Calu3 (cell line): ENCODE results near the gene CRK. TPM values are rescaled to one million over a fixed set of nuclear protein-coding genes. Genes with fewer than 3 reads are reported as not detected.

Experiments
- BruUV-seq: library from RNA; stranded (reverse); fragments of 400-500 nt; replicated peaks from 2 replicates; lab custom pipeline; 2021; lab: Mats Ljungman, UMichigan
- CTCF ChIA-PET: fragments of 300-600 bp; sonication (Branson Sonifier 250); formaldehyde crosslinking; loops from one replicate; lab custom pipeline; 2022; ENCODE audit warnings: antibody characterized with exemption; lab: Charles Lee
- DNase-seq: peaks from one replicate; pipeline ENCODE4 v3.0.0; 2022
- H3K27ac Mint-ChIP-seq: one replicate; pipeline ENCODE4 v1.8.0; 2022; ENCODE audit warnings: mixed read lengths; ENCODE audit not compliant: unreplicated experiment
- H3K27me3 Mint-ChIP-seq: one replicate; pipeline ENCODE4 v1.8.0; 2022; ENCODE audit warnings: mixed read lengths; ENCODE audit not compliant: unreplicated experiment
- H3K36me3 Mint-ChIP-seq: one replicate; pipeline ENCODE4 v1.8.0; 2022; ENCODE audit warnings: mild to moderate bottlenecking, moderate library complexity, mixed read lengths; ENCODE audit not compliant: insufficient read depth, unreplicated experiment
- H3K4me1 Mint-ChIP-seq: one replicate; pipeline ENCODE4 v1.8.0; 2022; ENCODE audit warnings: mild to moderate bottlenecking, low read depth, mixed read lengths; ENCODE audit not compliant: unreplicated experiment
- H3K4me3 Mint-ChIP-seq: one replicate; pipeline ENCODE4 v1.8.0; 2022; ENCODE audit warnings: mild to moderate bottlenecking, low read depth, moderate library complexity, mixed read lengths; ENCODE audit not compliant: unreplicated experiment
- H3K9me3 Mint-ChIP-seq: one replicate; pipeline ENCODE4 v1.8.0; 2022; ENCODE audit warnings: low read depth, mixed read lengths; ENCODE audit not compliant: unreplicated experiment
- intact Hi-C: fragments of 100-400 bp; cut with micrococcal nuclease; formaldehyde crosslinking; loops from one replicate; pipeline ENCODE4 v1.10.0; 2022; ENCODE audit not compliant: unreplicated experiment
- total RNA-seq: library from RNA; stranded (reverse); gene quantifications from 2 replicates; pipeline ENCODE4 v1.2.3, GENCODE V29; 2022
- TF ChIP-seq, protein P1 (sequence below): fragments of 200-600 bp; IDR thresholded peaks from one replicate; pipeline ENCODE4 v1.8.0; 2022; ENCODE audit warnings: antibody characterized with exemption; ENCODE audit not compliant: unreplicated experiment

Gene CRK
- total RNA-seq, 1 experiment from 2014 or later, result 38.9 TPM

DNA sequence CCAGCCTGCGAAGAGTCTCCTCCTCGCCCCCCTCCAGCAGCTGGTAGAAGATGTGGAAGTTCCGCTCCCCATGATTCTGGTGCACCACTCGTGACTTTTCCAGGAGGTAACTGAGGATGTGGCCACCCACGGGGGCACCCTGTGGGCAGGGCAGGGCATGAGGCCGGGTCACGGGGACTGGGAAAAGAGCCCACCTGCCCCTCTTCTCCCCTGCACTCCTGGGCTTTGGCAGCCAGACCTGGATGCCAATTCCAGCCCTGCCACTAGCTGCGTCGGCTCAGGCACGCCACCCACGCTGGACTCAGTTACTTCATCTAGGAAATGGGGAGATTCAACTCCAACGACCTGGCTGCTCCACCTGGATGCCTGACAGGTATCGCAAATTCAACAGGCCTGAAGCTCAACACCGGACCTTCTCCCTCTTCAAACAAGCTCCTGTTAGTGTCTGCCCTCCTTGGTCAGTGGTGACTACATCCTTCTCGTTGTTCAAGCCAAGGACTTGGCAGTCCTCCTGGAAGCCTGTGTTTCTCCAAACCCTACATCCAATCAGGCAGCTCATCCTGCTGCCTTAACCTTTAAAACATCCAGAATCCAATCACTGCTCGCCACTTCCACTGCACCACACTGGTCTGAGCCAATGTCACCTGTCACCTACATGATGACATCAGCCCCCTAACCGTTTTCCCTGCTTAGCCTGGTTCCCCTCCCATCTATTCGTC is 24.9 kb upstream of the CRK start:
- Mint-ChIP-seq H3K9me3 (no peaks in the 10 kb centered on the region), H3K36me3 (peaks cover 57% of the 10 kb centered on the region), H3K4me3 (no peak overlapping the region), H3K27me3 (no peaks in the 10 kb centered on the region), H3K4me1 (no peaks in the 10 kb centered on the region), H3K27ac (peak overlapping the region; percentile 42)
- intact Hi-C loops, result no loop called here
- no TSS peak for BruUV-seq
- no peak for DNase-seq
- TF ChIP-seq, protein P1, sequence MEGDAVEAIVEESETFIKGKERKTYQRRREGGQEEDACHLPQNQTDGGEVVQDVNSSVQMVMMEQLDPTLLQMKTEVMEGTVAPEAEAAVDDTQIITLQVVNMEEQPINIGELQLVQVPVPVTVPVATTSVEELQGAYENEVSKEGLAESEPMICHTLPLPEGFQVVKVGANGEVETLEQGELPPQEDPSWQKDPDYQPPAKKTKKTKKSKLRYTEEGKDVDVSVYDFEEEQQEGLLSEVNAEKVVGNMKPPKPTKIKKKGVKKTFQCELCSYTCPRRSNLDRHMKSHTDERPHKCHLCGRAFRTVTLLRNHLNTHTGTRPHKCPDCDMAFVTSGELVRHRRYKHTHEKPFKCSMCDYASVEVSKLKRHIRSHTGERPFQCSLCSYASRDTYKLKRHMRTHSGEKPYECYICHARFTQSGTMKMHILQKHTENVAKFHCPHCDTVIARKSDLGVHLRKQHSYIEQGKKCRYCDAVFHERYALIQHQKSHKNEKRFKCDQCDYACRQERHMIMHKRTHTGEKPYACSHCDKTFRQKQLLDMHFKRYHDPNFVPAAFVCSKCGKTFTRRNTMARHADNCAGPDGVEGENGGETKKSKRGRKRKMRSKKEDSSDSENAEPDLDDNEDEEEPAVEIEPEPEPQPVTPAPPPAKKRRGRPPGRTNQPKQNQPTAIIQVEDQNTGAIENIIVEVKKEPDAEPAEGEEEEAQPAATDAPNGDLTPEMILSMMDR, result no peak
- CTCF ChIA-PET, result no interaction called here

DNA sequence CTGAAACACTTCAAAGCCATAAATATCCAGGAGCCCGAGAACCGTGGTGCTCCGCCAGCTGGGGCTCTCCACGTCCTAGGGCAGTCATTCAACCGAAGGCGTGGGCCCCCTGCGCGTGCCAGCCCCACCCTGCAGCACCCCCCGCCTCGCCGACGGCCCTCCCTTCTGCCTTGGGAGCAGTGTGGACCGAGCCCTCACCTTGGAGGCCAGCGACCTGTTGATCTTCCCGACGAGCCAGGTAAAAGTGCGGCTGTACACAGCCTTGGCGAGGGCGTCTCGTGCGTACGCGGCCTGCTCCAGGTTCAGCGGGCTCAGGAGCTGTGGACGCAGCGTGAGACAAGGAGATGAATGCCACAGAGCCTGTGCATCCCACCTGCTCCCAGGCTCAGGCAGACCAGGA is 22.4 kb upstream of the CRK start:
- CTCF ChIA-PET, result no interaction called here
- no TSS peak for BruUV-seq

GRCh38 chr17:1475321-1475854 is 19.4 kb upstream of the CRK start:
- peaks cover 42% of the 10 kb centered on the region for H3K36me3 Mint-ChIP-seq

More for the DNA sequence above, 22.4 kb upstream of the CRK start:
- TF ChIP-seq, protein P1, result no peak
- no peak for DNase-seq
- Mint-ChIP-seq H3K4me1 (no peaks in the 10 kb centered on the region), H3K36me3 (peaks cover 53% of the 10 kb centered on the region), H3K9me3 (no peaks in the 10 kb centered on the region), H3K27me3 (no peaks in the 10 kb centered on the region), H3K4me3 (no peak overlapping the region), H3K27ac (no peak overlapping the region)
- intact Hi-C loops, result no loop called here

DNA sequence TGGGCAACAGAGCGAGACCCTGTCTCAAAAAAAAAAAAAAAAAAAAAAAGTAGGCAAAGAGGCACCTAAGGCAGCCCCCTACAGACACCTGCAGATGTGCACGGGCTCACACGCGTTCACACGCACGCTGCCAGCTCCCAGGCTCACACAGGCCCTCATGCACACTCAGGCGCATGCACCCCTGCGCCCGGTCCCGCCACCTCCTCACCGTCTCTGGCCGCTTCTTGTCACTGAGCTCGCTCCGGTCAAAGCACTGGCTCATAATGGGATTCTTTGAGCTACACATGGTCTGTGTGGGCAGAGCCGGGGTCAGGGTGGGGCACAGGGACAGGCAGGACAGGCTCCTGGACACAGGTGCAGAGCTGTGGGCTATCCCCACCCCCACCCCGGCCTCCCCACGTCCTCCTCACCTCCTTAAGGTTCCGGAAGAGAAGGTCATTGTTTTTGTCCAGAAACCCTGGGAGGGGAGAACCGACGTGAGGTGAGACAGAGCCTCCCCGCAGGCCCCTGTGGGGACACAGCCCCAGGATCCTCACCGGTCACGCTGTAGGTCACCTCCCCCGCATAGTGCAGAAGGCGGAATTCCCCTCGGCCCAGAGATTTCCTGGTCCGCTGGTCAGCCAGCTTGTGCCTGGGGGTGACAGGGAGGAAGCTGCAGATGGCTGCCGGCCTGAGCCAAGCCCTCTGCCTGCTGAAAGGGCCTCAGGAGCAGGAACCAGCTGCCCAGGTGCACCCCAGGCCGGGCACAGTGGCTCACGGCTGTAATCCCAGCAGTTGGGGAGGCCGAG is 18.6 kb upstream of the CRK start:
- no peak overlapping the region for H3K4me3 Mint-ChIP-seq
- intact Hi-C loops, result no loop called here
- H3K9me3 Mint-ChIP-seq, result no peaks in the 10 kb centered on the region
- TF ChIP-seq, protein P1, result no peak
- H3K36me3 Mint-ChIP-seq, result peaks cover 44% of the 10 kb centered on the region
- H3K4me1 Mint-ChIP-seq, result no peaks in the 10 kb centered on the region
- no peaks in the 10 kb centered on the region for H3K27me3 Mint-ChIP-seq
- BruUV-seq, result no TSS peak
- CTCF ChIA-PET, result interaction anchor here (0.7 kb wide), 1 partner anchor 48 kb away, joined by 7 read pairs; no protein-coding TSS in a partner anchor
- DNase-seq, result no peak
- no peak overlapping the region for H3K27ac Mint-ChIP-seq

More at GRCh38 chr17:1475321-1475854, 19.4 kb upstream of the CRK start:
- Mint-ChIP-seq H3K27me3 (no peaks in the 10 kb centered on the region), H3K4me1 (no peaks in the 10 kb centered on the region), H3K27ac (no peak overlapping the region), H3K4me3 (no peak overlapping the region), H3K9me3 (no peaks in the 10 kb centered on the region)
- DNase-seq, result no peak
- intact Hi-C loops, result no loop called here
- CTCF ChIA-PET, result interaction anchor here (0.5 kb wide), 1 partner anchor 19 kb away, joined by 10 read pairs; no protein-coding TSS in a partner anchor
- no TSS peak for BruUV-seq
- TF ChIP-seq, protein P1, result no peak
